ENCODE results near the gene PCDHA1. TPM values are rescaled to one million over a fixed set of nuclear protein-coding genes. Genes with fewer than 3 reads are reported as not detected.

Gene PCDHA1
- total and polyA plus RNA-seq, 9 of the 15 experiments (the other 6 are each of a cell fraction or from before 2014, with no cell fraction given) = not detected

GRCh38 chr5:141001844-141002604 is 216.1 kb downstream of the PCDHA1 start:
- Histone ChIP-seq H3K4me1 (replicated peaks in 1 of 2; ENCODE audit: control insufficient read depth in 2 of 2, insufficient read depth in 2 of 2, low read length in 2 of 2) (no peaks in the 10 kb centered on the region; a peak in 1 of 5 replicates), H4K20me1 (replicated peaks; ENCODE audit: control insufficient read depth, insufficient read depth, low read length) (no peaks in the 10 kb centered on the region), H3K4me2 (ENCODE audit: insufficient read depth, low read length) (no peak overlapping the region), H3K36me3 (ENCODE audit: control insufficient read depth, insufficient read depth, low read length) (no peaks in the 10 kb centered on the region), H3K4me3 (no peak overlapping the region), H3K9me1 (ENCODE audit: control insufficient read depth, insufficient read depth, low read length) (no peaks in the 10 kb centered on the region), H3K9me3 (replicated peaks; ENCODE audit: control insufficient read depth, insufficient read depth, low read depth, low read length) (no peaks in the 10 kb centered on the region), H3K79me2 (ENCODE audit: control insufficient read depth, insufficient read depth, low read length) (no peaks in the 10 kb centered on the region), H3K9ac (ENCODE audit: insufficient read depth in 1 of 2, low read depth in 2 of 2, low read length in 2 of 2) (no peak overlapping the region), H3K27ac (ENCODE audit: extremely low read depth, low read depth, low read length) (no peak overlapping the region), H3K27me3 (ENCODE audit: control insufficient read depth in 2 of 2, insufficient read depth in 2 of 2, low read length in 2 of 2) (no peaks in the 10 kb centered on the region), H2AFZ (ENCODE audit: low read depth, low read length) (no peak overlapping the region)
- no TSS peak for BruUV-seq (replicated peaks)
- ATAC-seq (no peak), DNase-seq (ENCODE audit: extremely low read depth in 1 of 4, low spot score in 3 of 4) (no peak), FAIRE-seq (no peak)
- in situ Hi-C loops (cut with MboI) (no loop called here), intact Hi-C loops (cut with micrococcal nuclease) (no loop called here)
- ChIA-PET CTCF (ENCODE audit: low intra/inter-chr PET ratio) (no interaction called here), POLR2A (no interaction called here)
- WGBS (ENCODE audit: insufficient coverage, low coverage, missing lambda C conversion rate) = 0% methylated on average over 19 of the region's 19 CpGs
- TF ChIP-seq ARID1B (IDR thresholded peaks at IDR 0.05) (no peak), UBTF (IDR thresholded peaks at IDR 0.05; ENCODE audit: borderline replicate concordance in 1 of 2, low read depth in 2 of 2, low read length in 2 of 2) (no peak), CHD1 (IDR thresholded peaks at IDR 0.05; ENCODE audit: low read length) (no peak), TAL1 (IDR thresholded peaks at IDR 0.05) (no peak), LCOR (CRISPR knock-in tag; IDR thresholded peaks at IDR 0.05) (no peak), TSHZ1 (CRISPR knock-in tag; IDR thresholded peaks at IDR 0.05) (no peak), ASH1L (IDR thresholded peaks at IDR 0.05; ENCODE audit: borderline replicate concordance, low read depth, partially characterized antibody) (no peak), ZNF584 (CRISPR knock-in tag; IDR thresholded peaks at IDR 0.05; ENCODE audit: low read depth) (no peak), ZNF398 (CRISPR knock-in tag; IDR thresholded peaks at IDR 0.05) (no peak), ZNF512 (tag; IDR thresholded peaks at IDR 0.05) (no peak), ZNF239 (CRISPR knock-in tag; IDR thresholded peaks at IDR 0.05) (no peak), ZNF12 (CRISPR knock-in tag; IDR thresholded peaks at IDR 0.05) (no peak), RFX7 (CRISPR knock-in tag; IDR thresholded peaks at IDR 0.05) (no peak)

Measured in K562 (cell line).